GM23338 (cell line): Measurements from ENCODE around the gene KRT222. TPM values are rescaled to one million over a fixed set of nuclear protein-coding genes. Genes with fewer than 3 reads are reported as not detected.
A peak's percentile ranks its signal among the peaks of the same experiment; 100 is the strongest.

ENCODE experiments used
- ATAC-seq: fragments of 200-7000 bp; cut with Tn5 transposase; 3 replicates; pipeline ENCODE4 v1.9.1; 2020
- DNase-seq: peaks from one replicate; pipeline ENCODE4 v3.0.0-alpha.2; 2015; ENCODE audit warnings: low spot score
- H2AFZ ChIP-seq: fragments of 200-600 bp; sonication (generic); 2 replicates; pipeline ENCODE4 v1.8.0; 2016; ENCODE audit warnings: antibody characterized with exemption, mild to moderate bottlenecking, moderate library complexity
- H3F3A ChIP-seq: fragments of 200-600 bp; sonication (generic); replicated peaks from 2 replicates; pipeline ENCODE4 v1.8.0; 2017; ENCODE audit warnings: antibody characterized with exemption, mixed run types, low read depth
- H3K27ac ChIP-seq: fragments of 200-600 bp; sonication (generic); 2 replicates; pipeline ENCODE4 v1.6.1; 2016; ENCODE audit warnings: low read depth
- H3K27me3 ChIP-seq: fragments of 200-600 bp; sonication (generic); 2 replicates; pipeline ENCODE4 v1.8.0; 2016; ENCODE audit warnings: mild to moderate bottlenecking, mixed run types, moderate library complexity; ENCODE audit not compliant: insufficient read depth
- H3K36me3 ChIP-seq: fragments of 200-600 bp; sonication (generic); 2 replicates; pipeline ENCODE4 v1.8.0; 2016; ENCODE audit warnings: mild to moderate bottlenecking; ENCODE audit not compliant: insufficient read depth
- H3K4me1 ChIP-seq: fragments of 200-600 bp; sonication (generic); 2 replicates; pipeline ENCODE4 v1.8.0; 2016; ENCODE audit warnings: mild to moderate bottlenecking, moderate library complexity; ENCODE audit not compliant: insufficient read depth
- H3K4me2 ChIP-seq: fragments of 200-600 bp; sonication (generic); 2 replicates; pipeline ENCODE4 v1.7.1; 2017; ENCODE audit warnings: mixed run types
- H3K4me3 ChIP-seq: fragments of 200-600 bp; sonication (generic); 2 replicates; pipeline ENCODE4 v1.6.1; 2016; ENCODE audit warnings: mixed run types
- H3K79me2 ChIP-seq: fragments of 200-600 bp; sonication (generic); replicated peaks from 2 replicates; pipeline ENCODE4 v1.8.0; 2017; ENCODE audit warnings: mild to moderate bottlenecking; ENCODE audit not compliant: insufficient read depth
- H3K9me2 ChIP-seq: fragments of 200-600 bp; sonication (generic); 2 replicates; pipeline ENCODE4 v1.8.0; 2017; ENCODE audit not compliant: insufficient read depth
- H4K20me1 ChIP-seq: fragments of 200-600 bp; sonication (generic); replicated peaks from 2 replicates; pipeline ENCODE4 v1.8.0; 2017; ENCODE audit warnings: mild to moderate bottlenecking; ENCODE audit not compliant: insufficient read depth
- H3K27ac Mint-ChIP-seq: 2 replicates; pipeline ENCODE4 v1.8.0; 2020; ENCODE audit warnings: inconsistent platforms, mild to moderate bottlenecking, moderate library complexity, mixed read lengths
- H3K27me3 Mint-ChIP-seq: 3 replicates; pipeline ENCODE4 v1.8.0; 2022; ENCODE audit warnings: low read depth, mild to moderate bottlenecking, moderate library complexity, mixed read lengths, inconsistent platforms; ENCODE audit not compliant: insufficient read depth, poor library complexity
- H3K36me3 Mint-ChIP-seq: 3 replicates; pipeline ENCODE4 v1.8.0; 2021; ENCODE audit warnings: low read depth, mild to moderate bottlenecking, inconsistent platforms, moderate library complexity, mixed read lengths
- H3K4me1 Mint-ChIP-seq: 3 replicates; pipeline ENCODE4 v1.8.0; 2020; ENCODE audit warnings: mild to moderate bottlenecking, inconsistent platforms, mixed read lengths
- H3K4me3 Mint-ChIP-seq: 3 replicates; pipeline ENCODE4 v1.8.0; 2021; ENCODE audit warnings: moderate library complexity, mild to moderate bottlenecking, inconsistent platforms, mixed read lengths
- H3K9me3 Mint-ChIP-seq: 3 replicates; pipeline ENCODE4 v1.8.0; 2020; ENCODE audit warnings: moderate library complexity, mild to moderate bottlenecking, inconsistent platforms, mixed read lengths
- CTCF ChIP-seq, 2 experiments: fragments of 200-600 bp in 1 of 2; sonication (generic) in 1 of 2; conservative IDR thresholded peaks; 2 replicates each; pipeline versions ENCODE4 v1.5.1 to v1.6.1; 2016 to 2017; ENCODE audit warnings: antibody characterized with exemption in 2 of 2, low read depth in 2 of 2, mild to moderate bottlenecking in 2 of 2, moderate library complexity in 1 of 2
- EZH2 ChIP-seq: fragments of 200-600 bp; sonication (generic); IDR thresholded peaks from one replicate; pipeline ENCODE4 v1.8.0; 2017; ENCODE audit warnings: antibody characterized with exemption, mild to moderate bottlenecking, low read depth; ENCODE audit not compliant: unreplicated experiment
- JUNB ChIP-seq: IDR thresholded peaks from one replicate; pipeline ENCODE4 v1.6.1; 2016; ENCODE audit warnings: antibody characterized with exemption; ENCODE audit not compliant: unreplicated experiment
- POLR2AphosphoS5 ChIP-seq: IDR thresholded peaks from 2 replicates; pipeline ENCODE4 v1.6.1; 2016; ENCODE audit warnings: antibody characterized with exemption, low read depth
- ZNF462 ChIP-seq: fragments of 250-450 bp; sonication (Bioruptor Pico); IDR thresholded peaks from 2 replicates; pipeline ENCODE4 v1.5.0; 2020; ENCODE audit warnings: mild to moderate bottlenecking, moderate library complexity
- polyA plus RNA-seq: library from polyadenylated mRNA; unstranded; fragments of >200 nt; fragmentation: Nextera tagmentation; extraction: Ambion mirVana; gene quantifications from 2 replicates; pipeline ENCODE4 v1.2.1, GENCODE V29; 2016
- total RNA-seq: library from RNA; depleted of rRNA; stranded (reverse); fragments of >200 nt; shearing (Covaris generic); gene quantifications from 2 replicates; pipeline ENCODE4 v1.2.3, GENCODE V29; 2014

KRT222 gene
- total and polyA plus RNA-seq, 2 experiments from 2014 or later = not detected

- H3K27ac ChIP-seq = no peak overlapping the region
- no peak for ATAC-seq
- H3K9me3 Mint-ChIP-seq = no peaks in the 10 kb centered on the region
- H3K4me2 ChIP-seq = no peak overlapping the region
- no peaks in the 10 kb centered on the region for H4K20me1 ChIP-seq
- peaks cover 19% of the 10 kb centered on the region for H3K36me3 ChIP-seq
- peaks cover 8% of the 10 kb centered on the region; the same call in 2 of the 3 replicates for H3K4me1 Mint-ChIP-seq
- peaks cover 37% of the 10 kb centered on the region for H3K36me3 Mint-ChIP-seq
- H3K9me2 ChIP-seq = no peaks in the 10 kb centered on the region
- TF ChIP-seq CTCF (conservative IDR thresholded peaks at IDR 0.05; ENCODE audit: low read depth in 2 of 2) (no peak), JUNB (no peak), ZNF462 (CRISPR knock-in tag) (no peak), POLR2AphosphoS5 (no peak), EZH2 (no peak)
- H3K79me2 ChIP-seq = peaks cover 63% of the 10 kb centered on the region
- H3K27me3 ChIP-seq = no peaks in the 10 kb centered on the region
- peak overlapping the region; percentile 30; the same call in 2 of the 3 replicates for H3K4me3 Mint-ChIP-seq
- H3K4me3 ChIP-seq = 0 out of 2 replicates have a peak overlapping the region, but pooled peaks have one; percentile 90
- no peak overlapping the region for H3K27ac Mint-ChIP-seq
- H3F3A ChIP-seq = no peaks in the 10 kb centered on the region
- no peak overlapping the region for H2AFZ ChIP-seq
- no peaks in the 10 kb centered on the region for H3K27me3 Mint-ChIP-seq
- peaks cover 6% of the 10 kb centered on the region; the same call in 1 of the 2 replicates for H3K4me1 ChIP-seq
- no peak for DNase-seq
Observed at GRCh38 chr17:40645943-40646342, 19.0 kb downstream of the KRT222 start.
